T-helper 2 cell treated with Interferon-gamma antibody and Interleukin-4, amounts not matched to agents 5 μg/mL and 100 μg/mL, for 36 hours (primary cell): ENCODE data around the gene MED26.
"Not testable (repeated sequence)": the region's sequence is repeated elsewhere in the genome, so short reads cannot be mapped to it uniquely, and the experiment has no call there.

Experiments
- DNase-seq: peaks from one replicate; pipeline ENCODE4 v3.0.0; 2021; ENCODE audit warnings: low spot score
- H3K27ac Mint-ChIP-seq: one replicate; pipeline ENCODE4 v1.8.0; 2021; ENCODE audit warnings: mild to moderate bottlenecking, mixed read lengths
- H3K27me3 Mint-ChIP-seq: one replicate; pipeline ENCODE4 v1.8.0; 2021; ENCODE audit warnings: low read depth, mixed read lengths
- H3K36me3 Mint-ChIP-seq: one replicate; pipeline ENCODE4 v1.8.0; 2021; ENCODE audit warnings: low read depth, mixed read lengths
- H3K4me1 Mint-ChIP-seq: one replicate; pipeline ENCODE4 v1.8.0; 2021; ENCODE audit warnings: low read depth, mixed read lengths
- H3K4me3 Mint-ChIP-seq: one replicate; pipeline ENCODE4 v1.8.0; 2022; ENCODE audit warnings: mild to moderate bottlenecking, moderate library complexity, mixed read lengths
- H3K9me3 Mint-ChIP-seq: one replicate; pipeline ENCODE4 v1.8.0; 2021; ENCODE audit warnings: mixed read lengths

Gene MED26

GRCh38 chr19:16628183-16628983, at the start of gene MED26:
Gene MED26, minus strand, starts transcription at chr19:16628204. Its CDS starts 261 bp downstream, at chr19:16627943.
- peak; percentile 92 for DNase-seq
- H3K9me3 Mint-ChIP-seq: no peaks in the 10 kb centered on the region
- H3K27ac Mint-ChIP-seq: peak within 1 kb of the TSS; percentile 100
- peaks cover 39% of the 10 kb centered on the region for H3K36me3 Mint-ChIP-seq
- peak within 1 kb of the TSS; percentile 99 for H3K4me3 Mint-ChIP-seq
- peaks cover 36% of the 10 kb centered on the region for H3K4me1 Mint-ChIP-seq
- H3K27me3 Mint-ChIP-seq: no peaks in the 10 kb centered on the region

- H3K4me1 Mint-ChIP-seq: no peaks in the 10 kb centered on the region
- no peak for DNase-seq
- H3K9me3 Mint-ChIP-seq: no peaks in the 10 kb centered on the region
- H3K4me3 Mint-ChIP-seq: no peak overlapping the region
- H3K27ac Mint-ChIP-seq: no peak overlapping the region
- no peaks in the 10 kb centered on the region for H3K27me3 Mint-ChIP-seq
- peaks cover 7% of the 10 kb centered on the region for H3K36me3 Mint-ChIP-seq
These were observed 49.1 kb upstream of the MED26 start for GRCh38 chr19:16677055-16677454.

GRCh38 chr19:16676101-16676798, 48.2 kb upstream of the MED26 start:
- H3K4me1 Mint-ChIP-seq: no peaks in the 10 kb centered on the region
- DNase-seq: no peak
- peaks cover 4% of the 10 kb centered on the region for H3K36me3 Mint-ChIP-seq
- no peaks in the 10 kb centered on the region for H3K9me3 Mint-ChIP-seq
- no peak overlapping the region for H3K4me3 Mint-ChIP-seq
- H3K27ac Mint-ChIP-seq: no peak overlapping the region
- no peaks in the 10 kb centered on the region for H3K27me3 Mint-ChIP-seq

- H3K4me3 Mint-ChIP-seq, H3K4me1 Mint-ChIP-seq, H3K36me3 Mint-ChIP-seq, H3K27me3 Mint-ChIP-seq, H3K9me3 Mint-ChIP-seq, DNase-seq, H3K27ac Mint-ChIP-seq: not testable (repeated sequence)
These were observed 45.8 kb upstream of the MED26 start for GRCh38 chr19:16673839-16674238.

GRCh38 chr19:16673231-16673630, 45.2 kb upstream of the MED26 start:
- Mint-ChIP-seq H3K9me3 (no peaks in the 10 kb centered on the region), H3K27ac (no peak overlapping the region), H3K36me3 (no peaks in the 10 kb centered on the region), H3K4me3 (no peak overlapping the region), H3K27me3 (no peaks in the 10 kb centered on the region), H3K4me1 (no peaks in the 10 kb centered on the region)
- DNase-seq: no peak

- no peak overlapping the region for H3K27ac Mint-ChIP-seq
- H3K9me3 Mint-ChIP-seq: no peaks in the 10 kb centered on the region
These were observed 43.8 kb upstream of the MED26 start for GRCh38 chr19:16671652-16672274.

GRCh38 chr19:16670291-16670690, 42.3 kb upstream of the MED26 start:
- H3K9me3 Mint-ChIP-seq: no peaks in the 10 kb centered on the region
- DNase-seq: no peak
- no peak overlapping the region for H3K27ac Mint-ChIP-seq
- peaks cover 2% of the 10 kb centered on the region for H3K36me3 Mint-ChIP-seq
- H3K27me3 Mint-ChIP-seq: no peaks in the 10 kb centered on the region
- peaks cover 3% of the 10 kb centered on the region for H3K4me1 Mint-ChIP-seq
- no peak overlapping the region for H3K4me3 Mint-ChIP-seq

More at GRCh38 chr19:16671652-16672274, 43.8 kb upstream of the MED26 start:
- Mint-ChIP-seq H3K4me3 (no peak overlapping the region), H3K36me3 (no peaks in the 10 kb centered on the region), H3K27me3 (no peaks in the 10 kb centered on the region), H3K4me1 (no peaks in the 10 kb centered on the region)
- DNase-seq: no peak

- H3K4me3 Mint-ChIP-seq, H3K4me1 Mint-ChIP-seq, DNase-seq, H3K36me3 Mint-ChIP-seq, H3K27me3 Mint-ChIP-seq, H3K27ac Mint-ChIP-seq, H3K9me3 Mint-ChIP-seq: not testable (repeated sequence)
These were observed 40.7 kb upstream of the MED26 start for GRCh38 chr19:16668702-16669101.

GRCh38 chr19:16668176-16668575, 40.2 kb upstream of the MED26 start:
- Mint-ChIP-seq H3K27me3 (peaks cover 2% of the 10 kb centered on the region), H3K27ac (no peak overlapping the region), H3K9me3 (no peaks in the 10 kb centered on the region), H3K36me3 (peaks cover 4% of the 10 kb centered on the region), H3K4me3 (no peak overlapping the region), H3K4me1 (peaks cover 9% of the 10 kb centered on the region)
- DNase-seq: no peak

GRCh38 chr19:16661480-16662034, 33.6 kb upstream of the MED26 start:
- DNase-seq: peak; percentile 5
- Mint-ChIP-seq H3K36me3 (peaks cover 19% of the 10 kb centered on the region), H3K4me3 (peak overlapping the region; percentile 77), H3K9me3 (no peaks in the 10 kb centered on the region), H3K27ac (peak overlapping the region; percentile 55), H3K27me3 (peaks cover 7% of the 10 kb centered on the region), H3K4me1 (peaks cover 30% of the 10 kb centered on the region)

GRCh38 chr19:16660763-16661479, 32.9 kb upstream of the MED26 start, which contains the start of gene TMEM38A:
Gene TMEM38A, plus strand, starts transcription at chr19:16661139. Its CDS starts 79 bp downstream, at chr19:16661218.
- H3K4me3 Mint-ChIP-seq: peak within 1 kb of the TSS; percentile 99
- peaks cover 7% of the 10 kb centered on the region for H3K27me3 Mint-ChIP-seq
- peak within 1 kb of the TSS; percentile 99 for H3K27ac Mint-ChIP-seq
- peaks cover 24% of the 10 kb centered on the region for H3K36me3 Mint-ChIP-seq
- DNase-seq: peak; percentile 63
- H3K9me3 Mint-ChIP-seq: no peaks in the 10 kb centered on the region
- peaks cover 30% of the 10 kb centered on the region for H3K4me1 Mint-ChIP-seq

- Mint-ChIP-seq H3K27ac (peak within 1 kb of the TSS; percentile 99), H3K36me3 (peaks cover 24% of the 10 kb centered on the region), H3K4me1 (peaks cover 27% of the 10 kb centered on the region), H3K4me3 (peak within 1 kb of the TSS; percentile 99), H3K9me3 (no peaks in the 10 kb centered on the region), H3K27me3 (peaks cover 7% of the 10 kb centered on the region)
- DNase-seq: peak; percentile 98
These were observed 32.1 kb upstream of the MED26 start, which contains the start of gene SMIM7 for GRCh38 chr19:16659832-16660708. Gene SMIM7, minus strand, starts transcription at chr19:16660144. Its CDS starts 34 bp downstream, at chr19:16660110.
